Measurements from ENCODE around the gene SCG5.

DNA sequence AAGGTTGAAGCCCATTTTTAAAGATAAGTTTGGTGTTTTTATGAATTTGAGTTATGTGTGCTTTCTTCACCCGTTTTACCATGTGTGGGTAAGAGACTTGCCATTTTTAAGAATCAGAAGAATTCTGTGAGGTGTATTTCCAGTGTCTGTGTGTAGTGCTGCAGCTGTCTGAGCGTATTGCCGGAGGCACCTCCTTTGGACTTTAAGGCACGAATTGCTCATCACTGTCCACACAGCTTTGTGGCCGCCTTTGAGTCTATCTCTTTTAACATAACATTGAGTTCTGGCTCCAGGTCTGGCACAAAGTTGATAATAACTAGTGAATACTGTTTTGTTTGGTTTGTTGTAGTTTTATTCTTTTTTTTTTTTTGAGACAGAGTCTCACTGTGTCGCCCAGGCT lies 25.8 kb downstream of the SCG5 start:
- TF ChIP-seq, protein P1, sequence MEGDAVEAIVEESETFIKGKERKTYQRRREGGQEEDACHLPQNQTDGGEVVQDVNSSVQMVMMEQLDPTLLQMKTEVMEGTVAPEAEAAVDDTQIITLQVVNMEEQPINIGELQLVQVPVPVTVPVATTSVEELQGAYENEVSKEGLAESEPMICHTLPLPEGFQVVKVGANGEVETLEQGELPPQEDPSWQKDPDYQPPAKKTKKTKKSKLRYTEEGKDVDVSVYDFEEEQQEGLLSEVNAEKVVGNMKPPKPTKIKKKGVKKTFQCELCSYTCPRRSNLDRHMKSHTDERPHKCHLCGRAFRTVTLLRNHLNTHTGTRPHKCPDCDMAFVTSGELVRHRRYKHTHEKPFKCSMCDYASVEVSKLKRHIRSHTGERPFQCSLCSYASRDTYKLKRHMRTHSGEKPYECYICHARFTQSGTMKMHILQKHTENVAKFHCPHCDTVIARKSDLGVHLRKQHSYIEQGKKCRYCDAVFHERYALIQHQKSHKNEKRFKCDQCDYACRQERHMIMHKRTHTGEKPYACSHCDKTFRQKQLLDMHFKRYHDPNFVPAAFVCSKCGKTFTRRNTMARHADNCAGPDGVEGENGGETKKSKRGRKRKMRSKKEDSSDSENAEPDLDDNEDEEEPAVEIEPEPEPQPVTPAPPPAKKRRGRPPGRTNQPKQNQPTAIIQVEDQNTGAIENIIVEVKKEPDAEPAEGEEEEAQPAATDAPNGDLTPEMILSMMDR (IDR thresholded peaks at IDR 0.05; ENCODE audit: insufficient read depth, low read depth, low read length), result no peak
- TF ChIP-seq EZH2 (IDR thresholded peaks at IDR 0.05; ENCODE audit: insufficient read depth, low read length), result no peak

All from astrocyte (in vitro differentiated cells and primary cell).